ENCODE measurements around the gene USP25. TPM values are rescaled to one million over a fixed set of nuclear protein-coding genes. Genes with fewer than 3 reads are reported as not detected.

USP25 gene
- total and polyA plus RNA-seq, 2 of the 8 experiments (the other 6 are each of a cell fraction or from before 2014, with no cell fraction given), result 11.2 to 48.1 TPM

DNA sequence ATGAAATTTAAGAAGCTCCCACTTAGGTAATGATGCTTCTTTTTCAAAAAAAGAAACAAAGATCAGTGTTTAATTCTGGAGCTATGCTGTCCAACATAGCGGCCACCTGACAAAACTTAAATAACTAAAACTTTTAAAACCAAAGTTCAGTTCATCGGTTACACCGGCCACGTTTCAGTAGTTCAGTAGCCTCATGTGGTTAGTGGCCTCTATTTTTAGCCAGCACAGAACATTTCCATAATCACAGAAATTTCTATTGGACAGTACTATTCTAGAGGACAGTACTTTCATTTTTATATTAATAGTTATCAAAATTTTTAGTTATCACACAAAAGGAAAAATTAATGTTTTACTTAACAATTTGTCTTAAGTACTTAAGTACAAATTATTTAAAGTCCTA is 141.0 kb downstream of the USP25 start:
- DNase-seq (ENCODE audit: low read depth in 1 of 2, low spot score in 2 of 2), result no peak
- Histone ChIP-seq H4K20me1 (replicated peaks in 1 of 2; ENCODE audit: control insufficient read depth in 1 of 2, insufficient read depth in 2 of 2, low read length in 2 of 2) (no peaks in the 10 kb centered on the region), H3K79me1 (ENCODE audit: low read depth, low read length) (no peaks in the 10 kb centered on the region), H3K27ac (ENCODE audit: low read depth, low read length) (no peak overlapping the region), H2AFZ (ENCODE audit: low read length) (no peak overlapping the region), H4K91ac (replicated peaks; ENCODE audit: insufficient read length, low read length) (no peak overlapping the region), H2AK5ac (ENCODE audit: low read depth, low read length) (no peak overlapping the region), H3K23me2 (ENCODE audit: low read depth, low read length) (no peaks in the 10 kb centered on the region), H3K9ac (replicated peaks in 1 of 4; ENCODE audit: extremely low read depth in 1 of 4, low read depth in 3 of 4, low read length in 3 of 4) (no peak overlapping the region), H3K23ac (ENCODE audit: insufficient read length) (no peak overlapping the region), H3K14ac (ENCODE audit: insufficient read length) (no peak overlapping the region), H3K36me3 (ENCODE audit: control insufficient read depth in 2 of 4, insufficient read depth in 4 of 4, low read length in 3 of 4) (peaks cover 0 to 53% (median 13%) of the 10 kb centered on the region in 4 experiments; a peak in 7 of 8 replicates), H2BK5ac (ENCODE audit: low read depth, low read length) (no peak overlapping the region), H2BK12ac (ENCODE audit: low read depth, low read length) (no peak overlapping the region), H3K18ac (ENCODE audit: extremely low read depth, low read length) (no peak overlapping the region), H2BK120ac (replicated peaks; ENCODE audit: low read depth, low read length) (no peak overlapping the region), H3K9me3 (ENCODE audit: insufficient read depth in 2 of 2, low read depth in 1 of 2, low read length in 1 of 2) (no peaks in the 10 kb centered on the region), H3K4me2 (ENCODE audit: insufficient read depth in 1 of 2, low read depth in 2 of 2, low read length in 2 of 2) (no peak overlapping the region), H3K4me3 (ENCODE audit: extremely low read depth in 1 of 4, insufficient read depth in 2 of 4, low read depth in 3 of 4, low read length in 4 of 4) (no peak overlapping the region), H3K27me3 (replicated peaks in 1 of 4; ENCODE audit: control insufficient read depth in 3 of 4, extremely low read depth in 1 of 4, insufficient read depth in 3 of 4, low read length in 3 of 4) (no peaks in the 10 kb centered on the region), H2BK20ac (ENCODE audit: low read length) (no peak overlapping the region), H3K56ac (replicated peaks; ENCODE audit: insufficient read length, low read depth, low read length) (no peak overlapping the region), H2BK15ac (ENCODE audit: low read length) (no peak overlapping the region), H4K5ac (ENCODE audit: insufficient read length, low read depth, low read length) (no peak overlapping the region), H3K79me2 (ENCODE audit: control insufficient read depth in 1 of 2, insufficient read depth in 2 of 2, low read length in 2 of 2) (no peaks in the 10 kb centered on the region), H3K4ac (replicated peaks; ENCODE audit: insufficient read length, low read depth, low read length) (no peak overlapping the region), H3K4me1 (replicated peaks in 1 of 4; ENCODE audit: control insufficient read depth in 3 of 4, insufficient read depth in 4 of 4, low read length in 3 of 4) (no peaks in the 10 kb centered on the region), H4K8ac (ENCODE audit: extremely low read depth, insufficient read depth, low read length) (no peak overlapping the region)
- FAIRE-seq, result no peak
- CTCF ChIA-PET (ENCODE audit: partially characterized antibody), result no interaction called here
- WGBS, 2 experiments (ENCODE audit: extremely low coverage in 1 of 2, insufficient coverage in 1 of 2, insufficient read length in 1 of 2, insufficient replicate concordance in 2 of 2, low coverage in 1 of 2, low lambda C conversion rate in 2 of 2, missing lambda C conversion rate in 1 of 2), result 99% methylated on average over 4 of the region's 4 CpGs; no CpG with 5 or more reads in 1 of the 2 experiments
- POLR2A ChIA-PET (ENCODE audit: partially characterized antibody), result no interaction called here
- TF ChIP-seq SP2 (IDR thresholded peaks at IDR 0.05; ENCODE audit: low read length), result no peak
- TF ChIP-seq SP4 (IDR thresholded peaks at IDR 0.05; ENCODE audit: low read length), result no peak
- TF ChIP-seq, protein P1, sequence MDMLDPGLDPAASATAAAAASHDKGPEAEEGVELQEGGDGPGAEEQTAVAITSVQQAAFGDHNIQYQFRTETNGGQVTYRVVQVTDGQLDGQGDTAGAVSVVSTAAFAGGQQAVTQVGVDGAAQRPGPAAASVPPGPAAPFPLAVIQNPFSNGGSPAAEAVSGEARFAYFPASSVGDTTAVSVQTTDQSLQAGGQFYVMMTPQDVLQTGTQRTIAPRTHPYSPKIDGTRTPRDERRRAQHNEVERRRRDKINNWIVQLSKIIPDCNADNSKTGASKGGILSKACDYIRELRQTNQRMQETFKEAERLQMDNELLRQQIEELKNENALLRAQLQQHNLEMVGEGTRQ (IDR thresholded peaks at IDR 0.05; ENCODE audit: low read length), result no peak
- TF ChIP-seq, protein P2, sequence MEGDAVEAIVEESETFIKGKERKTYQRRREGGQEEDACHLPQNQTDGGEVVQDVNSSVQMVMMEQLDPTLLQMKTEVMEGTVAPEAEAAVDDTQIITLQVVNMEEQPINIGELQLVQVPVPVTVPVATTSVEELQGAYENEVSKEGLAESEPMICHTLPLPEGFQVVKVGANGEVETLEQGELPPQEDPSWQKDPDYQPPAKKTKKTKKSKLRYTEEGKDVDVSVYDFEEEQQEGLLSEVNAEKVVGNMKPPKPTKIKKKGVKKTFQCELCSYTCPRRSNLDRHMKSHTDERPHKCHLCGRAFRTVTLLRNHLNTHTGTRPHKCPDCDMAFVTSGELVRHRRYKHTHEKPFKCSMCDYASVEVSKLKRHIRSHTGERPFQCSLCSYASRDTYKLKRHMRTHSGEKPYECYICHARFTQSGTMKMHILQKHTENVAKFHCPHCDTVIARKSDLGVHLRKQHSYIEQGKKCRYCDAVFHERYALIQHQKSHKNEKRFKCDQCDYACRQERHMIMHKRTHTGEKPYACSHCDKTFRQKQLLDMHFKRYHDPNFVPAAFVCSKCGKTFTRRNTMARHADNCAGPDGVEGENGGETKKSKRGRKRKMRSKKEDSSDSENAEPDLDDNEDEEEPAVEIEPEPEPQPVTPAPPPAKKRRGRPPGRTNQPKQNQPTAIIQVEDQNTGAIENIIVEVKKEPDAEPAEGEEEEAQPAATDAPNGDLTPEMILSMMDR (IDR thresholded peaks at IDR 0.05; ENCODE audit: control extremely low read depth in 1 of 3, insufficient read depth in 1 of 3, low read depth in 1 of 3, low read length in 3 of 3), result no peak
- no peak for TF ChIP-seq EGR1 (IDR thresholded peaks at IDR 0.05; ENCODE audit: borderline replicate concordance, low read depth, low read length)
- no peak for TF ChIP-seq EZH2 (IDR thresholded peaks at IDR 0.05; ENCODE audit: low read depth, low read length, severe bottlenecking)
- TF ChIP-seq POLR2AphosphoS5 (IDR thresholded peaks at IDR 0.05; ENCODE audit: low read depth, low read length), result no peak
- TF ChIP-seq HDAC2 (IDR thresholded peaks at IDR 0.05; ENCODE audit: borderline replicate concordance in 1 of 2, low read depth in 2 of 2, low read length in 2 of 2), result no peak
- no peak for TF ChIP-seq JUND (IDR thresholded peaks at IDR 0.05; ENCODE audit: low read length)
- no peak for TF ChIP-seq SAP30 (IDR thresholded peaks at IDR 0.05; ENCODE audit: insufficient read depth, insufficient replicate concordance, low read length)
- no peak for TF ChIP-seq HDAC6 (IDR thresholded peaks at IDR 0.05; ENCODE audit: low read depth, low read length)

All from H1 (cell line).